Coronary artery (tissue), 2 donors: ENCODE measurements around the gene MTHFR.
A peak's percentile ranks its signal among the peaks of the same experiment; 100 is the strongest.

ENCODE experiments used
- DNase-seq: peaks from one replicate; pipeline ENCODE4 v3.0.0-alpha.2; 2017; ENCODE audit warnings: low spot score
- H3K27ac ChIP-seq, 2 donors: fragments of 200-600 bp; sonication (generic); one replicate each; pipeline ENCODE4 v1.5.1; 2016 to 2019
- H3K4me3 ChIP-seq: fragments of 200-600 bp; sonication (generic); 2 replicates; pipeline ENCODE4 v1.5.1; 2016; ENCODE audit warnings: mild to moderate bottlenecking, moderate library complexity
- TF ChIP-seq, protein P1 (sequence below): fragments of 200-600 bp; sonication (generic); IDR thresholded peaks from one replicate; pipeline ENCODE4 v1.5.1; 2019; ENCODE audit warnings: antibody characterized with exemption

Gene MTHFR

DNA sequence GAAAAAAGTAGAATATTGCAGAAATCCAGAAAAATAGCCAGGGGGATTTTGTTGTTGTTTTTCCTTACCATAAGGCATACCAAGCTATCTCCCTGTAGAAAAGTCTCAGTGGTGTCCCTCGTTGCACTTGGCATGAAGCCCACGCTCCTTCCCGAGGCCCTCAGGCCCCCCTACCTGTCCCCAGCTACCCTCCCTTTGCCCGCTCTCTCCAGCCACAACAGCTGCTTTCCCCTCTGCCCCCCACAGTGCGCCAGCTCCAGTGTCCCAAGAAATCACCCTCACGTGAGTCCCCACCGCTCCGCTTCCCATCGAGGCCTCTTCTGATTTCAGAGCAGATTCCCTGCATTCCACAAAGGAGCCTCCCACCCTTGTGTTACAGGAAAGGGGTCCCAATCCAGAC is 61.5 kb downstream of the MTHFR start:
- DNase-seq, result no peak
- Histone ChIP-seq H3K27ac (no peak overlapping the region), H3K4me3 (no peak overlapping the region)
- TF ChIP-seq, protein P1, sequence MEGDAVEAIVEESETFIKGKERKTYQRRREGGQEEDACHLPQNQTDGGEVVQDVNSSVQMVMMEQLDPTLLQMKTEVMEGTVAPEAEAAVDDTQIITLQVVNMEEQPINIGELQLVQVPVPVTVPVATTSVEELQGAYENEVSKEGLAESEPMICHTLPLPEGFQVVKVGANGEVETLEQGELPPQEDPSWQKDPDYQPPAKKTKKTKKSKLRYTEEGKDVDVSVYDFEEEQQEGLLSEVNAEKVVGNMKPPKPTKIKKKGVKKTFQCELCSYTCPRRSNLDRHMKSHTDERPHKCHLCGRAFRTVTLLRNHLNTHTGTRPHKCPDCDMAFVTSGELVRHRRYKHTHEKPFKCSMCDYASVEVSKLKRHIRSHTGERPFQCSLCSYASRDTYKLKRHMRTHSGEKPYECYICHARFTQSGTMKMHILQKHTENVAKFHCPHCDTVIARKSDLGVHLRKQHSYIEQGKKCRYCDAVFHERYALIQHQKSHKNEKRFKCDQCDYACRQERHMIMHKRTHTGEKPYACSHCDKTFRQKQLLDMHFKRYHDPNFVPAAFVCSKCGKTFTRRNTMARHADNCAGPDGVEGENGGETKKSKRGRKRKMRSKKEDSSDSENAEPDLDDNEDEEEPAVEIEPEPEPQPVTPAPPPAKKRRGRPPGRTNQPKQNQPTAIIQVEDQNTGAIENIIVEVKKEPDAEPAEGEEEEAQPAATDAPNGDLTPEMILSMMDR, result no peak

DNA sequence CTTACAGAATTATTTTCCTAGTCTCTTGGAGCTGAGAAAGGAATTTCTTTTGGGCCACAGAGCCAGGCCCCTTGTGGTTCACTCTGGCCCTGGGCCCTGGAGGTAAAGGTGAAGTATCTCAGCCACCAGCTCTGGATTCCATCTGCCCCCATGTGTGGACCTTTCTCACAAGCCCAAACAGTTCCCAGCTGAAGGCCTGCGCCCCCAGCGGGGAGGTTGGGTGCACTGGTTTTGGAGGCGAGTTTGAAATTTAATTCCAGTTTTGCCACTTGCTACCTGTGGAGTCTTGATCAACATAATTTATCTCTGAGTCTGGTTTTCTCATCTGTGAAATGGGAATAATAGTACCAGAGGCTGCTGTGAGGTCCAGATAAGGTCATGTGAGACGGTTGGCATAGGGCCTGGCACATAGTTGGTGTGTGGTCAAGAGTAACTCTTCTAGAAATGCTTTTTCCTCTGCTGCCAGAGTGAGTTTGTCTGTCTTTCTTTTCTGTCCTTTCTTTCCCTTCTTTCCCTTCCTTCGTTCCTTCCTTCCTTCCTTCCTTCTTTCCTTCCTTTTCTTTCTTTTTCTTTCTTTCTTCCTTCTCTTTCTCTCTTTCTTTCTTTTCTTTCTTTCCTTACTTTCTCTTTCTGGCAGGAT is 63.7 kb downstream of the MTHFR start:
- Histone ChIP-seq H3K27ac (no peak overlapping the region), H3K4me3 (no peak overlapping the region)
- TF ChIP-seq, protein P1, result no peak
- no peak for DNase-seq

DNA sequence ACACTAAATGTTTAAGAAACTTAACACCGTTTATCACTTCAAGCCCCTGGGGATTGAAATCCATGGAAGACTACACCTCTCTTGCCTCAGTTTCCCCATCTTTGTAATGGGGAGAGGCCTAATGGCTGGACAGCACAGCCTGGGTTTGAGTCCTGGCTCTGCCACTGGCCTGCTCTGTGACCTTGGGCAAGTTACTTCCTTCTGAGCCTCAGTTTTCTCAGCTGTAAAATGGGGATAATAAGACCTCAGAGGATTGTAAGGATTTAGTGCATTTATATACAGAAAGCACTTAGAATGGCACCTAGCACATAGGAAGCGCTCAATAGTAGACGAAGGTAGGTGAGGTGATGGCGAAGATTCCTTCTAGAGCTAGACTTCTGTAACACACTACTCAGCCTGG is 64.3 kb downstream of the MTHFR start:
- Histone ChIP-seq H3K4me3 (no peak overlapping the region), H3K27ac (no peak overlapping the region)
- TF ChIP-seq, protein P1, result no peak
- DNase-seq, result no peak

DNA sequence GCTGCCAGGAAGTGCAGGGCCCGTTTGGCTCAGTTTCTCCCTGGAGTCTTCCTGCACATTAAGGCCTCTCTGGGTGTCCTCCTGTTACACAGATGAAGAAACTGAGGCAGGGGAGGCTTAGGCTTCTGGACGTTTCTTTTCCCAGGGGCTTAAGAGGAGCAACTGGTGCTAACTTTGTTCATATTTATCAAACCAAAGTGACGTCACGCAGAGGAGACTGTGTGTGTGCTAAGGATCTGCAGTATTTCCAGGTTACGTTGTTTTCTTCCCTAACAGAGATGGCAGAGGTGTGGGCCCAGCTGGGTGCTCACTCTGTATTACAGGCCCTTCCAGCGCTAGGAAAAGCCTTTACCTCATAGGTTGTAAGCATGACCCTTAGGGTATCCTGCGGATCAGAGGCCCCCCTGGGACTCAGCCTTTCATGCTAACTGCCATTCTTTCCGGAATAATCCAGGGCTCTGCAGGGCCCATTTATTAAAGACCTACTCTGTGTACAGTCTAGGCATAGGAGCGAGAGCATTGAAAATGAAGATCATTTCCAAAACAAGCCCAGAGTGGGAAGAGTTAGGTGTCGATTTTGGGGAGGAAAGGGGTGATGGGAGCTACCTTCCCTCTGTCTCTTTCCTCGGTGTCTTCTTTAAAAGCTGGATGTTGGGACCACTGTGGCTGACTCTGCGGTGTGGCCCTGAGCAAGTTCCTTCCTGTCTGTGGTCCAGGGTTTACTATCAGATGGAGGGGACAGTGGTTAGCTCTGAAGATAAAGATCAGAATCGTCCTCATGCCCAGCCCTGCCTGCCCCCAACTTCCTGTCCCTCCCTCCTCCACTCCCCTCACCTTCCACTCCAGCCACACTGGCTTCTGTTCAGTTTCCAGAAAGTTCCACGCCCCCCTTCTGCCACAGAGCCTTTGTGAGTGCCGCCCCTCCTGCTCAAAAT is 65.2 kb downstream of the MTHFR start:
- Histone ChIP-seq H3K27ac (no peak overlapping the region), H3K4me3 (no peak overlapping the region)
- TF ChIP-seq, protein P1, result no peak
- DNase-seq, result no peak

DNA sequence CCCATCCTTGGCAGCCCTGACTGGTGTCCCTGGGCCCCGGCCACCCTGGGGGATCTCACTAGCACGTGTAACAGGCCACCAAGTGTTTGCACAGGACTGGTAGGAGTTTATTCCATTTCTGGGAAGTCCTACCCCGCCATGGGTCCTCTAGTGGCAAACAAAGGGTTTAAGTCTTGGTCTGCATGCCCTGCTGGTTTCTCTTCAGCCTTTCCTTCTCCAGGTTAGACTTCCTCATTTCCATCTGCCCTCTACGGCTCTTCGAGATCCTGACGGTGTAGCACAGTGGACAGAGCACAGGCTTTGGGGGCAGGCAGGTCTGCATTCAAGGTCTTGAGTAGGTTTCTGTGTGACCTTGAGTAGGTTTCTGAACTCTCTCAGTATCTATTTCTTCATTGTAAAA is 67.0 kb downstream of the MTHFR start:
- Histone ChIP-seq H3K27ac (peak overlapping the region in 1 of 2 donors; percentile 93), H3K4me3 (no peak overlapping the region)
- DNase-seq, result no peak
- TF ChIP-seq, protein P1, result no peak

DNA sequence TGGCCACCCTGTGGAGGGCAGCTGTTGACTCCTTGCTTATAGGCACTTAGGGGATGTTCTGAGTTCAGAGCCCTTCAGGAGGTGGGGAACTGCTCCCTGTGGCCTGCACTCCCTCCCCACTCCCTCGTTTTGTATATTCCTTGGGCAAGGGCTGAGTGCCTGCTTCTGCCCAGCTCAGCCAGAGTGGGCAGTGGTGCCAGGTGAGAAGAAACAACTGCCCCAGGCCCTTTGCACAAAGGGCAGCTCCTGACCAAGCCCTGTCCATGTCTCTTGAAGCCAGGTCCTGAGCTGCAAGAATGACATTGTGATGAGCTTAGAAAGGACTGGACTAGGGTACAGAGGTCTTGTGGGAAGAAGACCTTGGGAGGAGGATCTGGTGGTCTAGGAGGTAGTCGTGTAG is 67.7 kb downstream of the MTHFR start:
- DNase-seq, result no peak
- TF ChIP-seq, protein P1, result no peak
- H3K4me3 ChIP-seq, result no peak overlapping the region
- peak overlapping the region in 1 of 2 donors; percentile 93 for H3K27ac ChIP-seq
